ENCODE results near the gene TNFSF12.

DNA sequence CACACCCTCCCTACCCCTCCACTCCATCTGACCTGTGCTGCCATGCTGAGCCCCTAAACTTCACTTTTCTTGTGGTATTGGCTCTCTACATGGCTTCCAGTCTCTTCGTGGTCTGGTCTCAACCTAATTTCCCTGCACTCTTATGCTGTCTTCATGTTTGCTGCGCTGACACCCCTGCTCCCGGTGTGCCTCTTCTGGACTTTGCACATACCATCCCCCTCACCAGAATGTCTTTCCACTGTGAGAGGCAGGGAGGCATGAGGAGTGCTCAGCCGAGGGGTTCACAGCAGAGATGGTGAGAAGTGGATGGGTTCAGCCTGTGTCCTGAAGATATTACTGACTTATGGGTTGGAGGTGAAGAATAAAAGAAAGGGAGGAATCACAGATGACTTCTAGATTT is 2.5 kb downstream of the TNFSF12 start:
- no peak for TF ChIP-seq POLR2A (IDR thresholded peaks at IDR 0.05)
- TF ChIP-seq, protein P1, sequence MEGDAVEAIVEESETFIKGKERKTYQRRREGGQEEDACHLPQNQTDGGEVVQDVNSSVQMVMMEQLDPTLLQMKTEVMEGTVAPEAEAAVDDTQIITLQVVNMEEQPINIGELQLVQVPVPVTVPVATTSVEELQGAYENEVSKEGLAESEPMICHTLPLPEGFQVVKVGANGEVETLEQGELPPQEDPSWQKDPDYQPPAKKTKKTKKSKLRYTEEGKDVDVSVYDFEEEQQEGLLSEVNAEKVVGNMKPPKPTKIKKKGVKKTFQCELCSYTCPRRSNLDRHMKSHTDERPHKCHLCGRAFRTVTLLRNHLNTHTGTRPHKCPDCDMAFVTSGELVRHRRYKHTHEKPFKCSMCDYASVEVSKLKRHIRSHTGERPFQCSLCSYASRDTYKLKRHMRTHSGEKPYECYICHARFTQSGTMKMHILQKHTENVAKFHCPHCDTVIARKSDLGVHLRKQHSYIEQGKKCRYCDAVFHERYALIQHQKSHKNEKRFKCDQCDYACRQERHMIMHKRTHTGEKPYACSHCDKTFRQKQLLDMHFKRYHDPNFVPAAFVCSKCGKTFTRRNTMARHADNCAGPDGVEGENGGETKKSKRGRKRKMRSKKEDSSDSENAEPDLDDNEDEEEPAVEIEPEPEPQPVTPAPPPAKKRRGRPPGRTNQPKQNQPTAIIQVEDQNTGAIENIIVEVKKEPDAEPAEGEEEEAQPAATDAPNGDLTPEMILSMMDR (IDR thresholded peaks at IDR 0.05), result no peak

Measured in suprapubic skin (tissue), 3 donors.